GM23338 (cell line): Measurements from ENCODE around the gene AEBP2.

Experiments
- EZH2 ChIP-seq: fragments of 200-600 bp; sonication (generic); IDR thresholded peaks from one replicate; pipeline ENCODE4 v1.8.0; 2017; ENCODE audit warnings: antibody characterized with exemption, mild to moderate bottlenecking, low read depth; ENCODE audit not compliant: unreplicated experiment
- EZH2phosphoT487 ChIP-seq: fragments of 200-600 bp; sonication (generic); IDR thresholded peaks from one replicate; pipeline ENCODE4 v1.8.1; 2018; ENCODE audit warnings: antibody characterized with exemption; ENCODE audit not compliant: unreplicated experiment
- POLR2AphosphoS5 ChIP-seq: IDR thresholded peaks from 2 replicates; pipeline ENCODE4 v1.6.1; 2016; ENCODE audit warnings: antibody characterized with exemption, low read depth
- STAT1 ChIP-seq: IDR thresholded peaks from one replicate; pipeline ENCODE4 v1.6.1; 2016; ENCODE audit warnings: antibody characterized with exemption; ENCODE audit not compliant: unreplicated experiment
- TF ChIP-seq, protein P1 (sequence below), 2 experiments: fragments of 200-600 bp in 1 of 2; sonication (generic) in 1 of 2; conservative IDR thresholded peaks; 2 replicates each; pipeline versions ENCODE4 v1.5.1 to v1.6.1; 2016 to 2017; ENCODE audit warnings: antibody characterized with exemption in 2 of 2, low read depth in 2 of 2, mild to moderate bottlenecking in 2 of 2, moderate library complexity in 1 of 2
- TF ChIP-seq, protein P2 (sequence below): IDR thresholded peaks from one replicate; pipeline ENCODE4 v1.6.1; 2018; ENCODE audit warnings: antibody characterized with exemption; ENCODE audit not compliant: unreplicated experiment

DNA sequence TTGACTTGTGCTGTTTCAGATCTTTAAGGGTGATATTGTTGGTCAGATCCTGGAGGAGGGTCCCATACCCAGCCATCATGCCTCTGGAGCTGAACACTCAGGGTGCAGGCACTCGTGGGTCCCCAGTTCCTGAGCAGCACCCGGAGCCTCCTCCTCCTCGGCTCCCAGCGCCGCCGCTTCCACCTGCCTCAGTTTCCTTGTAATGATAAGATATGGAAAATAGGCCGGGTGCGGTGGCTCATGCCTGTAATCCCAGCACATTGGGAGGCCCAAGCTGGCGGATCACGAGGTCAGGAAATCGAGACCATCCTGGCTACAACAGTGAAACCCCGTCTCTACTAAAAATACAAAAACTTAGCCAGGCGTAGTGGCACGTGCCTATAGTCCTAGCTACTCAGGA lies 20.2 kb upstream of the AEBP2 start:
- no peak for TF ChIP-seq POLR2AphosphoS5
- TF ChIP-seq, protein P1, sequence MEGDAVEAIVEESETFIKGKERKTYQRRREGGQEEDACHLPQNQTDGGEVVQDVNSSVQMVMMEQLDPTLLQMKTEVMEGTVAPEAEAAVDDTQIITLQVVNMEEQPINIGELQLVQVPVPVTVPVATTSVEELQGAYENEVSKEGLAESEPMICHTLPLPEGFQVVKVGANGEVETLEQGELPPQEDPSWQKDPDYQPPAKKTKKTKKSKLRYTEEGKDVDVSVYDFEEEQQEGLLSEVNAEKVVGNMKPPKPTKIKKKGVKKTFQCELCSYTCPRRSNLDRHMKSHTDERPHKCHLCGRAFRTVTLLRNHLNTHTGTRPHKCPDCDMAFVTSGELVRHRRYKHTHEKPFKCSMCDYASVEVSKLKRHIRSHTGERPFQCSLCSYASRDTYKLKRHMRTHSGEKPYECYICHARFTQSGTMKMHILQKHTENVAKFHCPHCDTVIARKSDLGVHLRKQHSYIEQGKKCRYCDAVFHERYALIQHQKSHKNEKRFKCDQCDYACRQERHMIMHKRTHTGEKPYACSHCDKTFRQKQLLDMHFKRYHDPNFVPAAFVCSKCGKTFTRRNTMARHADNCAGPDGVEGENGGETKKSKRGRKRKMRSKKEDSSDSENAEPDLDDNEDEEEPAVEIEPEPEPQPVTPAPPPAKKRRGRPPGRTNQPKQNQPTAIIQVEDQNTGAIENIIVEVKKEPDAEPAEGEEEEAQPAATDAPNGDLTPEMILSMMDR (conservative IDR thresholded peaks at IDR 0.05; ENCODE audit: low read depth in 2 of 2), result no peak
- no peak for TF ChIP-seq EZH2phosphoT487
- no peak for TF ChIP-seq EZH2
- TF ChIP-seq, protein P2, sequence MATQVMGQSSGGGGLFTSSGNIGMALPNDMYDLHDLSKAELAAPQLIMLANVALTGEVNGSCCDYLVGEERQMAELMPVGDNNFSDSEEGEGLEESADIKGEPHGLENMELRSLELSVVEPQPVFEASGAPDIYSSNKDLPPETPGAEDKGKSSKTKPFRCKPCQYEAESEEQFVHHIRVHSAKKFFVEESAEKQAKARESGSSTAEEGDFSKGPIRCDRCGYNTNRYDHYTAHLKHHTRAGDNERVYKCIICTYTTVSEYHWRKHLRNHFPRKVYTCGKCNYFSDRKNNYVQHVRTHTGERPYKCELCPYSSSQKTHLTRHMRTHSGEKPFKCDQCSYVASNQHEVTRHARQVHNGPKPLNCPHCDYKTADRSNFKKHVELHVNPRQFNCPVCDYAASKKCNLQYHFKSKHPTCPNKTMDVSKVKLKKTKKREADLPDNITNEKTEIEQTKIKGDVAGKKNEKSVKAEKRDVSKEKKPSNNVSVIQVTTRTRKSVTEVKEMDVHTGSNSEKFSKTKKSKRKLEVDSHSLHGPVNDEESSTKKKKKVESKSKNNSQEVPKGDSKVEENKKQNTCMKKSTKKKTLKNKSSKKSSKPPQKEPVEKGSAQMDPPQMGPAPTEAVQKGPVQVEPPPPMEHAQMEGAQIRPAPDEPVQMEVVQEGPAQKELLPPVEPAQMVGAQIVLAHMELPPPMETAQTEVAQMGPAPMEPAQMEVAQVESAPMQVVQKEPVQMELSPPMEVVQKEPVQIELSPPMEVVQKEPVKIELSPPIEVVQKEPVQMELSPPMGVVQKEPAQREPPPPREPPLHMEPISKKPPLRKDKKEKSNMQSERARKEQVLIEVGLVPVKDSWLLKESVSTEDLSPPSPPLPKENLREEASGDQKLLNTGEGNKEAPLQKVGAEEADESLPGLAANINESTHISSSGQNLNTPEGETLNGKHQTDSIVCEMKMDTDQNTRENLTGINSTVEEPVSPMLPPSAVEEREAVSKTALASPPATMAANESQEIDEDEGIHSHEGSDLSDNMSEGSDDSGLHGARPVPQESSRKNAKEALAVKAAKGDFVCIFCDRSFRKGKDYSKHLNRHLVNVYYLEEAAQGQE, result no peak
- TF ChIP-seq STAT1, result no peak
